ENCODE data around the gene SLC39A6.

- no peak for TF ChIP-seq REST (IDR thresholded peaks at IDR 0.05)
- TF ChIP-seq, protein P1, sequence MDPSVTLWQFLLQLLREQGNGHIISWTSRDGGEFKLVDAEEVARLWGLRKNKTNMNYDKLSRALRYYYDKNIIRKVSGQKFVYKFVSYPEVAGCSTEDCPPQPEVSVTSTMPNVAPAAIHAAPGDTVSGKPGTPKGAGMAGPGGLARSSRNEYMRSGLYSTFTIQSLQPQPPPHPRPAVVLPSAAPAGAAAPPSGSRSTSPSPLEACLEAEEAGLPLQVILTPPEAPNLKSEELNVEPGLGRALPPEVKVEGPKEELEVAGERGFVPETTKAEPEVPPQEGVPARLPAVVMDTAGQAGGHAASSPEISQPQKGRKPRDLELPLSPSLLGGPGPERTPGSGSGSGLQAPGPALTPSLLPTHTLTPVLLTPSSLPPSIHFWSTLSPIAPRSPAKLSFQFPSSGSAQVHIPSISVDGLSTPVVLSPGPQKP (IDR thresholded peaks at IDR 0.05; ENCODE audit: low read depth, low read length), result no peak
- no peak for TF ChIP-seq FOSL2 (IDR thresholded peaks at IDR 0.05)
- TF ChIP-seq FOSL2 (CRISPR knock-in tag; IDR thresholded peaks at IDR 0.05), result peak; percentile 90
- no peak for TF ChIP-seq RFX5 (IDR thresholded peaks at IDR 0.05)
- TF ChIP-seq JUN (IDR thresholded peaks at IDR 0.05), result no peak
- TF ChIP-seq CEBPB (IDR thresholded peaks at IDR 0.05), result peak; percentile 88 to 89
- TF ChIP-seq, protein P2, sequence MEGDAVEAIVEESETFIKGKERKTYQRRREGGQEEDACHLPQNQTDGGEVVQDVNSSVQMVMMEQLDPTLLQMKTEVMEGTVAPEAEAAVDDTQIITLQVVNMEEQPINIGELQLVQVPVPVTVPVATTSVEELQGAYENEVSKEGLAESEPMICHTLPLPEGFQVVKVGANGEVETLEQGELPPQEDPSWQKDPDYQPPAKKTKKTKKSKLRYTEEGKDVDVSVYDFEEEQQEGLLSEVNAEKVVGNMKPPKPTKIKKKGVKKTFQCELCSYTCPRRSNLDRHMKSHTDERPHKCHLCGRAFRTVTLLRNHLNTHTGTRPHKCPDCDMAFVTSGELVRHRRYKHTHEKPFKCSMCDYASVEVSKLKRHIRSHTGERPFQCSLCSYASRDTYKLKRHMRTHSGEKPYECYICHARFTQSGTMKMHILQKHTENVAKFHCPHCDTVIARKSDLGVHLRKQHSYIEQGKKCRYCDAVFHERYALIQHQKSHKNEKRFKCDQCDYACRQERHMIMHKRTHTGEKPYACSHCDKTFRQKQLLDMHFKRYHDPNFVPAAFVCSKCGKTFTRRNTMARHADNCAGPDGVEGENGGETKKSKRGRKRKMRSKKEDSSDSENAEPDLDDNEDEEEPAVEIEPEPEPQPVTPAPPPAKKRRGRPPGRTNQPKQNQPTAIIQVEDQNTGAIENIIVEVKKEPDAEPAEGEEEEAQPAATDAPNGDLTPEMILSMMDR (IDR thresholded peaks at IDR 0.05), result no peak
- TF ChIP-seq ATOH8 (CRISPR knock-in tag; IDR thresholded peaks at IDR 0.05; ENCODE audit: low read depth), result no peak
These were observed 53.1 kb downstream of the SLC39A6 start for GRCh38 chr18:36075862-36076587.

Measured in A549 (cell line).